ENCODE results near the gene MRPS18C. TPM values are rescaled to one million over a fixed set of nuclear protein-coding genes. Genes with fewer than 3 reads are reported as not detected.

MRPS18C gene
- total RNA-seq, 1 donor from 2014 or later = 65.7 TPM

GRCh38 chr4:83431200-83431599, 24.7 kb upstream of the MRPS18C start:
- Histone ChIP-seq H3K9me3 (replicated peaks) (no peaks in the 10 kb centered on the region), H3K27me3 (ENCODE audit: low read depth) (no peaks in the 10 kb centered on the region), H3K4me1 (no peaks in the 10 kb centered on the region), H3K27ac (replicated peaks) (no peak overlapping the region), H3K4me3 (no peak overlapping the region), H3K36me3 (peaks cover 60% of the 10 kb centered on the region)
- DNase-seq = no peak
- intact Hi-C loops (cut with micrococcal nuclease) = no loop called here
- no peak for TF ChIP-seq CTCF (IDR thresholded peaks at IDR 0.05; ENCODE audit: borderline replicate concordance)

DNA sequence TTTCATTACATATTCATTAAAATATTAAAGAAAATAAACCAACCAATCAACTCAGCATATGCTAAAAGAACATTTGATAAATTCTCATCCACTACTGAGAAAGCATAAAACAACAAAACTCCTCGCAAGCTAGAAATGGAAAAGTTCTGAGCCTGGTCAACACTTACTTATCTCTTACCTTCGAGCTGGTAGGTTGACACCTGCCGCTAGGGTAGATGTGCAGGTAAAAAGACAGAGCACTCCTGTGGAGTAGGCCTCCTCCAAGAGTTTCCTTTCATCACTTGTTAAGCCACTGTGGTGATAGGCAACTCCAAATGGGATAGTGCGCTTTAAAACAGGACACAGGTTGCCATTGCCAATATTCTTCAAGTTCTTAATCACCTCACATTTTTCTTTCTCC, 19.2 kb upstream of the MRPS18C start:
- Histone ChIP-seq H3K27ac (replicated peaks) (no peak overlapping the region), H3K36me3 (peaks cover 64% of the 10 kb centered on the region), H3K27me3 (ENCODE audit: low read depth) (no peaks in the 10 kb centered on the region), H3K4me1 (no peaks in the 10 kb centered on the region), H3K4me3 (no peak overlapping the region), H3K9me3 (replicated peaks) (no peaks in the 10 kb centered on the region)
- intact Hi-C loops (cut with micrococcal nuclease) = no loop called here
- DNase-seq = no peak
- no peak for TF ChIP-seq CTCF (IDR thresholded peaks at IDR 0.05; ENCODE audit: borderline replicate concordance)

DNA sequence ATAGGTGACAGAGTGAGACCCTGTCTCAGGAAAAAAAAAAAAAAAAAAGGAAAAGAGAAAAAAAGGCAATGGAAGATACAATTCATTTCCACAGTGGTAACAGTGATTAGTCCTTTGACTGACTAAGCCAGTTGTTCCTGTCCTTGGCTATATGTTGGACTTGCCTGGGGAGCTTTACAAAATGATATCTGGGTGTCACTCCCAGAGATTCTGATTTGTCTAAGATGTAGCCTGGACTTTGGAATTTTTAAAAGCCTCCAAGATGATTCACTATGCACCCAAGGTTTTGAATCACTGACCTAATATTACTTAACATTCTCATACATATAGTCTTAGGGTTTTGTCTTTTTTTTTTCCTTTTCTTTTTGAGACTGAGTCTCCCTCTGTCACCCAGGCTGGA, 17.1 kb upstream of the MRPS18C start:
- Histone ChIP-seq H3K4me1 (no peaks in the 10 kb centered on the region), H3K27ac (replicated peaks) (no peak overlapping the region), H3K4me3 (no peak overlapping the region), H3K9me3 (replicated peaks) (no peaks in the 10 kb centered on the region), H3K27me3 (ENCODE audit: low read depth) (no peaks in the 10 kb centered on the region), H3K36me3 (peaks cover 72% of the 10 kb centered on the region)
- DNase-seq = no peak
- TF ChIP-seq CTCF (IDR thresholded peaks at IDR 0.05; ENCODE audit: borderline replicate concordance) = no peak
- intact Hi-C loops (cut with micrococcal nuclease) = no loop called here

- Histone ChIP-seq H3K27me3 (ENCODE audit: low read depth) (no peaks in the 10 kb centered on the region), H3K36me3 (peaks cover 75% of the 10 kb centered on the region), H3K9me3 (replicated peaks) (no peaks in the 10 kb centered on the region), H3K4me3 (no peak overlapping the region), H3K27ac (replicated peaks) (no peak overlapping the region), H3K4me1 (no peaks in the 10 kb centered on the region)
- intact Hi-C loops (cut with micrococcal nuclease) = no loop called here
- no peak for TF ChIP-seq CTCF (IDR thresholded peaks at IDR 0.05; ENCODE audit: borderline replicate concordance)
- DNase-seq = no peak
Measured at GRCh38 chr4:83440148-83440814, 15.6 kb upstream of the MRPS18C start.

- no peak overlapping the region for H3K27ac ChIP-seq (replicated peaks)
- H3K4me3 ChIP-seq = no peak overlapping the region
- H3K4me1 ChIP-seq = no peaks in the 10 kb centered on the region
- H3K27me3 ChIP-seq (ENCODE audit: low read depth) = no peaks in the 10 kb centered on the region
- DNase-seq = no peak
- H3K9me3 ChIP-seq (replicated peaks) = no peaks in the 10 kb centered on the region
- H3K36me3 ChIP-seq = peaks cover 80% of the 10 kb centered on the region
- intact Hi-C loops (cut with micrococcal nuclease) = no loop called here
- TF ChIP-seq CTCF (IDR thresholded peaks at IDR 0.05; ENCODE audit: borderline replicate concordance) = no peak
Measured at GRCh38 chr4:83440899-83441298, 15.0 kb upstream of the MRPS18C start.
